SU-DHL-6 (cell line): ENCODE data around the gene SESN2.

Experiments used
- H2AFZ ChIP-seq: fragments of 200-600 bp; sonication (generic); 2 replicates; pipeline ENCODE4 v1.6.1; 2014; ENCODE audit warnings: low read depth, mild to moderate bottlenecking, moderate library complexity, mixed read lengths, antibody characterized with exemption, low read length; ENCODE audit not compliant: severe bottlenecking
- H3F3A ChIP-seq: fragments of 200-600 bp; shearing (Covaris generic); 2 replicates; pipeline ENCODE4 v1.6.0; 2016; ENCODE audit warnings: antibody characterized with exemption, mild to moderate bottlenecking; ENCODE audit not compliant: insufficient read depth
- H3K27ac ChIP-seq: fragments of 200-600 bp; sonication (generic); 2 replicates; pipeline ENCODE4 v1.5.1; 2016; ENCODE audit warnings: low read depth, mild to moderate bottlenecking, low read length, moderate library complexity, mixed read lengths
- H3K27me3 ChIP-seq: fragments of 200-600 bp; sonication (generic), shearing (Covaris generic); 2 replicates; pipeline ENCODE4 v1.6.0; 2014; ENCODE audit warnings: mild to moderate bottlenecking, low read length
- H3K36me3 ChIP-seq: fragments of 200-600 bp; sonication (generic); 2 replicates; pipeline ENCODE4 v1.6.1; 2014; ENCODE audit warnings: mild to moderate bottlenecking, low read length, mixed read lengths
- H3K4me2 ChIP-seq: fragments of 300-600, 200-600 bp; shearing (Covaris generic), sonication (generic); 2 replicates; pipeline ENCODE4 v1.6.0; 2014; ENCODE audit warnings: low read length, low read depth, mild to moderate bottlenecking; ENCODE audit not compliant: poor library complexity, severe bottlenecking
- H3K4me3 ChIP-seq: fragments of 200-600 bp; sonication (generic); 2 replicates; pipeline ENCODE4 v1.5.1; 2014; ENCODE audit warnings: antibody characterized with exemption, low read length, mild to moderate bottlenecking, mixed read lengths; ENCODE audit not compliant: insufficient read depth, poor library complexity, severe bottlenecking
- H3K79me2 ChIP-seq: fragments of 200-600 bp; sonication (generic); 2 replicates; pipeline ENCODE4 v1.6.1; 2014; ENCODE audit warnings: mild to moderate bottlenecking, low read length, moderate library complexity; ENCODE audit not compliant: insufficient read depth
- H3K9ac ChIP-seq: fragments of 200-600 bp; sonication (generic); 2 replicates; pipeline ENCODE4 v1.7.0; 2014; ENCODE audit warnings: mild to moderate bottlenecking, low read length
- H3K9me2 ChIP-seq: fragments of 200-600 bp; sonication (generic); replicated peaks from 2 replicates; pipeline ENCODE4 v1.6.1; 2014; ENCODE audit warnings: low read length; ENCODE audit not compliant: insufficient read depth
- H3K9me3 ChIP-seq: fragments of 200-600 bp; sonication (generic); 2 replicates; pipeline ENCODE4 v1.6.1; 2014; ENCODE audit warnings: low read length, mixed read lengths; ENCODE audit not compliant: insufficient read depth
- H4K20me1 ChIP-seq: fragments of 200-600 bp; sonication (generic); 2 replicates; pipeline ENCODE4 v1.6.1; 2014; ENCODE audit warnings: low read depth, mild to moderate bottlenecking, antibody characterized with exemption, low read length, moderate library complexity, mixed read lengths
- EZH2phosphoT487 ChIP-seq: fragments of 200-600 bp; sonication (generic), shearing (Covaris generic); conservative IDR thresholded peaks from 2 replicates; pipeline ENCODE4 v1.6.1; 2018; ENCODE audit warnings: mild to moderate bottlenecking, antibody characterized with exemption, low read length, moderate library complexity, mixed read lengths
- TF ChIP-seq, protein P1 (sequence below): fragments of 200-600 bp; sonication (generic); IDR thresholded peaks from one replicate; pipeline ENCODE4 v1.5.1; 2017; ENCODE audit warnings: antibody characterized with exemption, mild to moderate bottlenecking, low read length, moderate library complexity; ENCODE audit not compliant: insufficient read depth, poor library complexity, severe bottlenecking

The SESN2 gene

GRCh38 chr1:28282426-28283407, 23.4 kb downstream of the SESN2 start:
- no peaks in the 10 kb centered on the region for H3K36me3 ChIP-seq
- no peak overlapping the region for H3K27ac ChIP-seq
- TF ChIP-seq, protein P1, sequence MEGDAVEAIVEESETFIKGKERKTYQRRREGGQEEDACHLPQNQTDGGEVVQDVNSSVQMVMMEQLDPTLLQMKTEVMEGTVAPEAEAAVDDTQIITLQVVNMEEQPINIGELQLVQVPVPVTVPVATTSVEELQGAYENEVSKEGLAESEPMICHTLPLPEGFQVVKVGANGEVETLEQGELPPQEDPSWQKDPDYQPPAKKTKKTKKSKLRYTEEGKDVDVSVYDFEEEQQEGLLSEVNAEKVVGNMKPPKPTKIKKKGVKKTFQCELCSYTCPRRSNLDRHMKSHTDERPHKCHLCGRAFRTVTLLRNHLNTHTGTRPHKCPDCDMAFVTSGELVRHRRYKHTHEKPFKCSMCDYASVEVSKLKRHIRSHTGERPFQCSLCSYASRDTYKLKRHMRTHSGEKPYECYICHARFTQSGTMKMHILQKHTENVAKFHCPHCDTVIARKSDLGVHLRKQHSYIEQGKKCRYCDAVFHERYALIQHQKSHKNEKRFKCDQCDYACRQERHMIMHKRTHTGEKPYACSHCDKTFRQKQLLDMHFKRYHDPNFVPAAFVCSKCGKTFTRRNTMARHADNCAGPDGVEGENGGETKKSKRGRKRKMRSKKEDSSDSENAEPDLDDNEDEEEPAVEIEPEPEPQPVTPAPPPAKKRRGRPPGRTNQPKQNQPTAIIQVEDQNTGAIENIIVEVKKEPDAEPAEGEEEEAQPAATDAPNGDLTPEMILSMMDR = no peak
- no peak for TF ChIP-seq EZH2phosphoT487
- no peaks in the 10 kb centered on the region for H3K9me2 ChIP-seq
- no peak overlapping the region for H3K9ac ChIP-seq
- no peaks in the 10 kb centered on the region for H3K79me2 ChIP-seq
- H2AFZ ChIP-seq = no peak overlapping the region
- no peak overlapping the region for H3K4me3 ChIP-seq
- no peak overlapping the region for H3K4me2 ChIP-seq
- no peaks in the 10 kb centered on the region for H3K27me3 ChIP-seq
- no peaks in the 10 kb centered on the region for H4K20me1 ChIP-seq
- no peaks in the 10 kb centered on the region for H3F3A ChIP-seq
- no peaks in the 10 kb centered on the region for H3K9me3 ChIP-seq

DNA sequence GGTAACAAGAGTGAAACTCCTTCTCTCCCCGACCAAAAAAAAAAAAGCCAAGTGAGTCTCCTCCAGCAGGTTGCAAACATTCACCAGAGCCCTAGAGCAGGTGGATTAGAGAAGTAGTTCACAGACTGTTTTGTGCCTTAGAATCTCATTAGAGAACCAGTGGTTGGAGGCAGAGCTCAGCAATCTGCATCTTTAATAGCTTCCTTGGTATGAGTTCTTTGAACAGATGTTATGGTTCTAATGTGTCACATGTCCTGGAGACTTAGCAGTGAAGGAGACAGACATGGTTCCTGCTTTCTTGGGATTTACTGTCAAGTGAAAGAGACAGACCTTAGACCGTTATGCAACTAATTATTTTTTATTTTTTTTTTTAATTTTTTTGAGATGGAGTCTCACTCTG, 26.8 kb downstream of the SESN2 start:
- no peaks in the 10 kb centered on the region for H3K9me3 ChIP-seq
- H4K20me1 ChIP-seq = no peaks in the 10 kb centered on the region
- no peaks in the 10 kb centered on the region for H3F3A ChIP-seq
- no peak for TF ChIP-seq EZH2phosphoT487
- TF ChIP-seq, protein P1 = no peak
- H3K9me2 ChIP-seq = no peaks in the 10 kb centered on the region
- H2AFZ ChIP-seq = no peak overlapping the region
- no peaks in the 10 kb centered on the region for H3K79me2 ChIP-seq
- no peaks in the 10 kb centered on the region for H3K27me3 ChIP-seq
- H3K4me3 ChIP-seq = no peak overlapping the region
- no peak overlapping the region for H3K27ac ChIP-seq
- no peak overlapping the region for H3K4me2 ChIP-seq
- no peaks in the 10 kb centered on the region for H3K36me3 ChIP-seq
- no peak overlapping the region for H3K9ac ChIP-seq

DNA sequence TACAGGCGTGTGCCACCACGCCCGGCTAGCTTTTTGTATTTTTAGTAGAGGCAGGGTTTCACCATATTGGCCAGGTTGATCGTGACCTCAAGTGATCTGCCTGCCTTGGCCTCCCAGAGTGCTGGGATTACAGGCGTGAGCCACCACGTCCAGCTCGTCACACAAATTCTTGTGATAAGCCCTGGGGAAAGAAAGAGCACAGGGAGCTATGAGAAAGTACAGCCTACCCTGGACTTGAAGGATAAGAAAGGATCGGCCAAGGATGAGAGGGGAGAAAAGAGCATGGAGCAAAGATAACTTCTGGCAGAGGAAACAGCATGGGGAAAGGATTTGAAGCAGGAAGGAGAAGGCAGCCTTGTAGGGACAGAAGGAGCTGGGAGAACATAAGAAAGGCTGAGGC, 29.2 kb downstream of the SESN2 start:
- no peaks in the 10 kb centered on the region for H3K27me3 ChIP-seq
- no peaks in the 10 kb centered on the region for H3K9me2 ChIP-seq
- H2AFZ ChIP-seq = no peak overlapping the region
- no peaks in the 10 kb centered on the region for H3K36me3 ChIP-seq
- no peaks in the 10 kb centered on the region for H3K79me2 ChIP-seq
- H3K9ac ChIP-seq = no peak overlapping the region
- H3K4me2 ChIP-seq = no peak overlapping the region
- no peaks in the 10 kb centered on the region for H3K9me3 ChIP-seq
- H3K27ac ChIP-seq = no peak overlapping the region
- H3F3A ChIP-seq = no peaks in the 10 kb centered on the region
- no peaks in the 10 kb centered on the region for H4K20me1 ChIP-seq
- H3K4me3 ChIP-seq = no peak overlapping the region
- TF ChIP-seq, protein P1 = no peak
- no peak for TF ChIP-seq EZH2phosphoT487
